GM18861 (cell line): Measurements from ENCODE around the gene CASK.

ENCODE experiments used
- ATAC-seq: cut with Tn5 transposase; IDR thresholded peaks from one replicate; pipeline ENCODE4 v1.9.1; 2021; ENCODE audit not compliant: unreplicated experiment

CASK gene

GRCh38 chrX:41923211-41923977 is at the start of gene CASK:
CASK (minus strand) TSS chrX:41923554; CDS start chrX:41922988, 566 bp downstream.
- ATAC-seq = peak; percentile 66

GRCh38 chrX:41971346-41971745 is 48.0 kb upstream of the CASK start:
- ATAC-seq = no peak

GRCh38 chrX:41970419-41970818 is 47.1 kb upstream of the CASK start:
- no peak for ATAC-seq

GRCh38 chrX:41963348-41963747 is 40.0 kb upstream of the CASK start:
- ATAC-seq = no peak

- ATAC-seq = no peak
Observed at GRCh38 chrX:41960142-41960541, 36.8 kb upstream of the CASK start.

GRCh38 chrX:41958861-41959260 is 35.5 kb upstream of the CASK start:
- no peak for ATAC-seq

- no peak for ATAC-seq
Observed at GRCh38 chrX:41956027-41956426, 32.7 kb upstream of the CASK start.

GRCh38 chrX:41952102-41952501 is 28.7 kb upstream of the CASK start:
- peak; percentile 74 for ATAC-seq

GRCh38 chrX:41946989-41947612 is 23.7 kb upstream of the CASK start:
- ATAC-seq = no peak

- ATAC-seq = no peak
Observed at GRCh38 chrX:41946235-41946634, 22.9 kb upstream of the CASK start.

- no peak for ATAC-seq
Observed at GRCh38 chrX:41935832-41936231, 12.5 kb upstream of the CASK start.

- no peak for ATAC-seq
Observed at GRCh38 chrX:41933546-41933945, 10.2 kb upstream of the CASK start.

GRCh38 chrX:41932885-41933284 is 9.5 kb upstream of the CASK start:
- no peak for ATAC-seq

GRCh38 chrX:41931591-41931990 is 8.2 kb upstream of the CASK start:
- no peak for ATAC-seq

GRCh38 chrX:41923978-41924683 is 777 bp upstream of the CASK start:
- no peak for ATAC-seq

- ATAC-seq = peak; percentile 14
Observed at GRCh38 chrX:41922431-41923151, 763 bp downstream of the CASK start.

- ATAC-seq = peak; percentile 31
Observed at GRCh38 chrX:41921492-41922430, 1.6 kb downstream of the CASK start.

GRCh38 chrX:41919870-41920269 is 3.5 kb downstream of the CASK start:
- ATAC-seq = no peak

- no peak for ATAC-seq
Observed at GRCh38 chrX:41917517-41917916, 5.8 kb downstream of the CASK start.

- ATAC-seq = no peak
Observed at GRCh38 chrX:41913476-41913875, 9.9 kb downstream of the CASK start.
